ENCODE data around the gene TOR1AIP2.

GRCh38 chr1:179921981-179922872 is 44.6 kb upstream of the TOR1AIP2 start:
- TF ChIP-seq CTCF (IDR thresholded peaks at IDR 0.05) = no peak
- TF ChIP-seq POLR2A (IDR thresholded peaks at IDR 0.05) = no peak
